ENCODE measurements around the gene LAMTOR4.

DNA sequence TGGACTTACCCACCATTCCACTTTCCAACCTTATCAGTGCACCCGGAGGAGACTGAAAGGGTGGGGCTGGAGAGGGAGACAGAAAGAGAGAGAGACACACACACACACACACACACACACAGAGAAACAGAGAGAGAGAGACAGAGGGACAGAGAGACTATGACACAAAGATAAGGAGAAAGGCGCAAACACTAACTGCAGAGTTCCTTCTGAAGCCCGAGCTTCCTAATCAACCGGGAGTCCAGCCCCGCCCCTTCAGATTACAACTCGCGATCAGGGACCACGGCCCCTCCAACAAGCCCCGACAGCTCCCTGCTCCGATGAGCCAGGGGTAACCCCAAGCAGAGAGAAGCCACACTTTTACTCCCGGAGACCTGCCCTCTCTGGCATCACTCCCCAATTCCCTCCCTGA is 19.2 kb downstream of the LAMTOR4 start:
- no peak for TF ChIP-seq EP300 (IDR thresholded peaks at IDR 0.05)
- TF ChIP-seq, protein P1, sequence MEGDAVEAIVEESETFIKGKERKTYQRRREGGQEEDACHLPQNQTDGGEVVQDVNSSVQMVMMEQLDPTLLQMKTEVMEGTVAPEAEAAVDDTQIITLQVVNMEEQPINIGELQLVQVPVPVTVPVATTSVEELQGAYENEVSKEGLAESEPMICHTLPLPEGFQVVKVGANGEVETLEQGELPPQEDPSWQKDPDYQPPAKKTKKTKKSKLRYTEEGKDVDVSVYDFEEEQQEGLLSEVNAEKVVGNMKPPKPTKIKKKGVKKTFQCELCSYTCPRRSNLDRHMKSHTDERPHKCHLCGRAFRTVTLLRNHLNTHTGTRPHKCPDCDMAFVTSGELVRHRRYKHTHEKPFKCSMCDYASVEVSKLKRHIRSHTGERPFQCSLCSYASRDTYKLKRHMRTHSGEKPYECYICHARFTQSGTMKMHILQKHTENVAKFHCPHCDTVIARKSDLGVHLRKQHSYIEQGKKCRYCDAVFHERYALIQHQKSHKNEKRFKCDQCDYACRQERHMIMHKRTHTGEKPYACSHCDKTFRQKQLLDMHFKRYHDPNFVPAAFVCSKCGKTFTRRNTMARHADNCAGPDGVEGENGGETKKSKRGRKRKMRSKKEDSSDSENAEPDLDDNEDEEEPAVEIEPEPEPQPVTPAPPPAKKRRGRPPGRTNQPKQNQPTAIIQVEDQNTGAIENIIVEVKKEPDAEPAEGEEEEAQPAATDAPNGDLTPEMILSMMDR (IDR thresholded peaks at IDR 0.05): no peak
- TF ChIP-seq POLR2A (IDR thresholded peaks at IDR 0.05): no peak

All from gastroesophageal sphincter (tissue), 3 donors.